Stimulated activated CD4-positive, alpha-beta T cell treated with anti-CD3 and anti-CD28 coated beads, Interleukin-15, amount 100 ng/mL, for 1 hour (primary cell): ENCODE results near the gene PDIA5.

ENCODE experiments used
- DNase-seq, 2 donors: peaks; one replicate each; pipeline ENCODE4 v3.0.0-alpha.2; 2020; ENCODE audit warnings: low read depth in 1 of 2, low spot score in 1 of 2

PDIA5 gene

DNA sequence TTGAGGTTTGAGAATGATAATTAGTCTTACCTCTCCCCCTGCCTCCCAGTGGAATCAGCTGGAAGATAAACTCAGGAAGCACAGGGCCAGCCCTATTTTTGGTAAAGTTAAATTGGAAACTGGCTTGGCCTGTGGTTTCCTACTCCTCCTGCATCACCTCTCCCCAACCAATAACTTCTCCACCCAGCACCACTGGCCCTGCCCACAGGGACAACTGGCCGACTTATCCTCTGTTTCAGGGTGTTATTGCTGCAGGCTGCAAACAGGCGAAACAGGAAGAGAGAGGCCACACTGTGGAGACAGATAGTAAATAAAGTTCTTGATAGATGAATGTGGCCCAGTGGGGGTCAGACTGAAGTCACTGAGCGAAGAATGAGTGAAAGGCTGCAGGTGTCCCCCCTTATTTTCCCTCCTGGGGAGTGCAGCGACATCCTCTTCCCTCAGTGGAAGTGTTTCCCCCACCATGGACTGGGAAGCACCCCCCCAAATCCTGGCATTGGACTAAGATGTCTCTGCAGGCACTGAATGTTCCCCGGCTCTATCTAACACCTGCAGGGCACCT lies 47.1 kb downstream of the PDIA5 start:
- no peak for DNase-seq

DNA sequence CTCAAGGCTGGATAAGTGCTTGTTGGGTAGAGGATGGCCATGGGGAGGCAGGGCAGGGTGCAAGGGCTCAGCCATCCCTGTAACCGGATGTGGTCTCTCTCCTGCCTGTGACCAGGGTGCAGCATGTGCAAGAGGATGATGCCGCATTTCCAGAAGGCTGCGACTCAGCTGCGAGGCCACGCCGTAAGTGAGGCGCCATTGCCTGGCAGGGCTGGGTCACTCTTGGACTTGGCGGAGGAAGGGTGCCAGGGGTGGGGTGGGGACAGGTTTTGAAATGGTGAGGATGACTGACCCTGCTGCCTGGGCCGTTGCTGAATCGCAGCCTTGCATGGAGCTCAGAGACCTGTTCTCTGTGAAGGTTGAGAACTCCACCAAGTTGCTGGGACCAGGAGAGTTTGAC lies 49.3 kb downstream of the PDIA5 start:
- DNase-seq: no peak

DNA sequence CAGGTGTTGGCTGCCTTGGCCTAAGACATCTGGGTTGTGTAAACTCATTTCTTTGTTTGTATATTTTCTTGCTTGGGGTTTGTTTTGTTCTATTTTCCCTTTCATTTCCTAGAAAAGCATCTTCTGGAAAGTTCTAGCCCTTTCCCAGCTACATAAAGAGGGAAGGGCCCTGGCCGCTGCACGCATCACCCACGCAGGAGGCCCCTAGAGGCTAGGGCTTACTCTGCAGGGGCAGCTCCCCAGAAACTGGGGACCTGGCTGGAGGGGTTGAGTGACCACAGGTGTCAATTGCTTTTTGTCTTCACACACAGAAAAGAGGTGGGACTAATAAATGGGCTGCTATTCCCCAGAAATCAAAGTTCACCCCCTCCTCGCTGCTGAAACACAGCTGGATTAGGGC lies 52.6 kb downstream of the PDIA5 start:
- no peak for DNase-seq

DNA sequence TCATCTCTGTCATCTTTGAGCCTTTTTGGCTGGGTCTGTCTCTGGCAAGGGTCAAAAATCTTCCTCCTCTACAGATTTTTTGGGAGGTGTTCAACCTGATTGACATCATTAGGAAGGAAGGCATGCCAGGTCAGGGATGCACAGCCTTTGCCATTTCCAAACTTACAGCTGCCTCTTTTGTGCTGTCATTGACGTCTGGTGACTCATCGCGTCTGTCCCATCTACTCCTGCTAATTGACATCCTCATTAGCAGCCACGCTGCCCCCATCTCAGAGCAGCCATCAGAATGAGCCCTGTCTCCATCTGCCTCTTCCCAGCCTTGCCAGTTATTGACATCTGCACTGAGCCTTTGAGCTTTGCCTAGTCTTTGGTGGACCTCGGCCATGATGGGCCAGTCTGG lies 53.0 kb downstream of the PDIA5 start:
- no peak for DNase-seq

DNA sequence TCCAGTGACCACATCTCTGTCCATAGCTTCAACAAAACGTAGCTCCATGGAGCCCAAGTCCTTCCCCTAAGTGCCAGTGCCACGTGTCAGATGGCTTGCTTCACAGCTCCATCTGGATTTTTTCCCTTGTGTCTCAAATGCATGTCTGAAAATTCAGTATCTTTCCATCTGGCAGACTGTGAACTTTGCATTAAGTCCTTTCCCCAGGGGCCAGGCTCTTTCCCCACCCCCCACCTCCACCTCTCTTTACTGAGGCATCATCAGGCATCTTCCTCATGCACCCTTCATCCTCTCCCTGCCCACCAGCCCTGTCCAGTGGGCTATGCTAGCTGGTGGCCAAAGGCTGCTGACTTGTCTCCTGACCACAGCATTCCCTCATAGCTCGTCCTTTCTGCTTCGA lies 53.7 kb downstream of the PDIA5 start:
- no peak for DNase-seq

DNA sequence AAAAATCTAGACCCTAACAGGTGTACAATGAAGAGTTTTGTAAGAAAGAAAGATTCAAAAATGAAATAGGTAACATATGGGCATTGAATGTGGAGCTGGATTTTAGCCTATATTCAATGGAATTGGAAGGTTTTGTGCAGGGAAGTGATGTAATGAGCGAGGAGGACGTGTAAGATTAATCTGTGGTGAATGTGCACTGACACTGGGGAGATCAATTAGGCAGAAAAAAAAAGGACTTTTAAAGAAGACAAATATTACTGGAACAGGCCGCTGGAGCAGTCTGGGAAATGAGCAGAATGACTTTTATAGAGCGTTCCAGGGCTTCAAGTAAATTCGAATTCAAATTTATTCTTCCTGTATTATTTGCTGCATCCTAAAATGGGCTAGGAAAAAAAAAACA lies 55.2 kb downstream of the PDIA5 start:
- no peak for DNase-seq

DNA sequence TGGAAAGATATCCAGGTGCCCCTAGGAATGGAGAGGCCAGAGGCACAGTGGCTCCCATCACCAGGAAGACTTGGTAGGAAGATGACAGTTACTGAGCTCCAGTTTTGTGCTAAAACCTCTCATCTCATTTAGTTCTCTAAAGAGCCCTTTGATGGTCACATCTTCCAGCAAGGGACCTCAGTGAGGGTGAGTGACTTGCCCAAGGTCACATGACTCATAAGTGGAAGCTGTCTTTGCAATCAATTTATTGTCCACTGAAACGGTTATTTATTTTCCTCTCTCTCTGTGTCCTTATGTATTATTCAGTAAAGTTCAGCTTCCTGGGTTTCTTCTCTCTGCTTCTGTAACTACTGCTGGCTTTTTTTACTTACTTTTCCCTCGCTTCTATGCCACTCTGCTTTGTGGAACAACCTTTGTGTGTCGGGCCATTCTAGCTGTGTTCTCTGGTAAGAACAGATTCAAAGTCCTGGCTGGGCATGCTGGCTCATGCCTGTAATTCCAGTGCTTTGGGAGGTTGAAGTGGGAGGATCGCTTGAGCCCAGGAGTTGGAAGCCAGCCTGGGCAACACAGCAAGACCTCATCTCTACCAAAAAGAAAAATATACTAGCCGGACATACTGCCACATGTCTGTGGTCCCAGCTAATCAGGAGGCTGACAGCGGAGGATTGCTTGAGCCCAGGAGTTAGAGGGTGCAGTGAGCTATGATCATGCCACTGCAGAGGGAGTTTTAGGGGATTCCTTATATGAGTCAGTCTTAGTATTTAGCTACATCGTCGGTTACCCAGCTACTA lies 55.9 kb downstream of the PDIA5 start:
- no peak for DNase-seq

DNA sequence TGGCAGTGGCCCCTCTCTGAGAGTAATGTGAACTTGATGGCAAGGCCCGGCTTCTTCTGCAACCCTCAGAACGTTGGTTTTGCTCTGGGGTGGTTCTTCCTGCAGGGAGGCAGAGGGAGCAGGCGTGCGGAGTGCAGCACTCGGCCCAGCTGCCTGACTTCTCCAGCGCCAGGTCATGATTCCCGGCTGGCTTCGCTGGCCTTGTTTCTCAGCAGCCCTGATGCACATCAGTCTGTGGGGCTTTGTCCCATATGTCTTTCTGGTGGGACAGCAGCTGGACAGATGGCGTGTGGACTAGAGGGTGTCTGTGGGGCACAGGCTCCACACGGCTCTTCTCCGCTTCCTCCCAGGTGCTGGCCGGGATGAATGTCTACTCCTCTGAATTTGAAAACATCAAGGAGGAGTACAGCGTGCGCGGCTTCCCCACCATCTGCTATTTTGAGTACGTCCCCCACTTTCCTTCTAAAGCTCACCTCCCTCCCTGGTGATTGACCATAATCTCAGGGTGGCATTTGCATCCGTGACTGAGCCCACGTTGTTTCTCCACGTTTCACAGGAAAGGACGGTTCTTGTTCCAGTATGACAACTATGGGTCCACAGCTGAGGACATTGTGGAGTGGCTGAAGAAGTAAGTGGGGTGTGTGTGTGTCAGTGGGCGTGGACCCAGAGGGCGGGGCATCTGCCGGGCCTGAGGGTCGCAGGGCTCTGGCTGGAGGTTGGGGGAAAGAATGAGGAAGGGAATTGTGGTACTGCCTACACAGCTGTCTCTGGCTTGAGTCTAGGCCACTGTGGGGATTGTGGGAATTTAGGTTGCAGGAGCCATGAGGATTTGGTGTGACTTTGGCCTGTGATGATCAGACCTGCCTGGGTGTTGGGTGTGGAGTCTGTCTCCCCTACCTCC lies 57.1 kb downstream of the PDIA5 start:
- DNase-seq: no peak

DNA sequence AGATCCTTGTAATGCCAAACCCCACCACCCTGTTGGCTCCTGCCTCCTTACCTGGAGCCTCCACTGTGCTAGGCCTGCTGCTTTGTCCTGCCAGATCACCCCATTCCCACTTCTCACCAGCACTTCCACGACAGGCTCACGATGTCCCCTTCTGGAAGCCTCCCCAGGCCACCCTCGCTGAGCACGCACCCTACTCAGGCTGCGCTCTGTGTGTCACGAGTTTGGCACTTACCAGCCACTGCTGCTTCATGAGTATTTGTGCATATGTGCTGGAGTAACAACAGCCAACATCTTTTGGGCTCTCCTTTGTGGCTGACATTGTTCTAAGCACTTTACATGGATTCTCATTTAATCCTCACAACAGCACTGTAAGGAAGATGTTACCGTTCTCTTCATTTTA lies 58.1 kb downstream of the PDIA5 start:
- no peak for DNase-seq

DNA sequence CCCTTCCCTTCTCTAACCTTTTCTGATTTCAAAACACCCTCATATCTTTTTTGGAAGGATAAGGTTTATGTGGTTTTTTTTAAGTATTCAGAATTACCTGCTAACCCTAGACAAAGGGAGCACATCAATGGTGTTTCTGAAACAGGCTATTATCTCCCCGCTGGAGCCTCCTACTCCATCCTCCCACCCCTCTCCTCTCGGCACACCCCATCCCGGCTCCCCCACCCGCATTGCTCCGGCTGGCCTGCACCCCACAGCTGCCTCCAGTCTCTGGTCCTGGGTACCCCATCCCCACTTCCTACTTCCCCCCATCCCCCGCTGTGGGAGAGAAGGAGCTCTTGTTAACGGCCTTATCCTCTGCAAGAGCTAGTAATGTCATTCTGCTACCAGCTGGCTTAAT lies 59.2 kb downstream of the PDIA5 start:
- no peak for DNase-seq

DNA sequence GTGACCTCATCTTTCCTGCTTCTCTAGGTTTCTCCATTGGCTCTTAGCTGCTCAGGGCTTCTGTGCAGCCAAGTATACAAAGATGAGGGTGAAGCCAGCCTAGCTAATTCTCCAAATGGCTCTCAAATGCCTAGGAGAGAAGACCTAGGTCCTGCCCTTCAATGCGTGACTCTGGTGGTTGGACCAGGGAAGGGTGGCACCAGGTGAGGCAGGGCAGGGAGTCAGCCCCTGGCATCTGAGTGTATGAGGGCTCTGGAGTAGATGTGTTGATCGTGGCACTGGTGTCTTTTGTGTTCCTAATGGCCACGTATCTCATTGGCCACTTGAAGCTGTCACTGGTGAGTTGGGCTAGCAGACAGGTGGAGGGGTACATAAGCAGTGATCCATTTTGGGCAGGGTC lies 59.8 kb downstream of the PDIA5 start:
- no peak for DNase-seq

DNA sequence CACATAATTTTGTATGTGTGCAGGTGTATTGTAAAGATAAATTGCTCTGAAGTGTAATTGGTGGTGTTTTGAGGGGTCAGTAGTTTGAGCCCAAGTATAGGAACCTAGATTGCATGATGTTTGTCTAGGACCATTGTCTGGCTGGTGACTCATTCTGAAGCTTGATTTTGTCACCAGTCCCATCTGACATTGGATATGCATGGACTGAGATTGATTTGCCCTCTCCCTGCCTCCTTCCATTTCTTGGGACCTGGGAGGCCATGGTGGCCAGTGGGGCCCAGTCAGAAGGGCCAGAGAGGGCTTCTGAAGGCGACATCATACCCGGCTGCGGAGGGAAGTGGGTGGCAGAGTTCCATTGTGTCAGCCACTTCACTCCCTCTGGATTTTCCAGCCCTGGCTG lies 62.3 kb downstream of the PDIA5 start:
- no peak for DNase-seq

DNA sequence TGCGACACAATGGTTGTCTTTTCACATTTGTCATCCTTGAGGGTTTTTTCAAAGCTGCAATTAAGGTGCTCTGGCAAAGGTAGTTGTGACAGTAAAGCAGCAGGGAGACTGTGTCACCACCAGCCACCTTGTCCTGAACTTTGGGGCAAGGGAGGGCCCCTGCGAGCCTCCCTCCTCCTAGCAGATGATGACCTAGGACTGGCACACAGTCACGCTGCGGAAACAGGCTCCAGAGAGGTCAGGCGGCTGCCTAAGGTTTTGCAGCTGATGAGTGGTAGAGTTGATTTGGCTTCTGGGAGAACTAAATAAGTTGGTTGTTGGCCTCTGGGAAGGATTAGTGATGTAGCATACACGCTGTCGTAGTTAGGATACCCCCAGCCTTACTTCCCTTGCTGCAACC lies 62.7 kb downstream of the PDIA5 start:
- DNase-seq: no peak

DNA sequence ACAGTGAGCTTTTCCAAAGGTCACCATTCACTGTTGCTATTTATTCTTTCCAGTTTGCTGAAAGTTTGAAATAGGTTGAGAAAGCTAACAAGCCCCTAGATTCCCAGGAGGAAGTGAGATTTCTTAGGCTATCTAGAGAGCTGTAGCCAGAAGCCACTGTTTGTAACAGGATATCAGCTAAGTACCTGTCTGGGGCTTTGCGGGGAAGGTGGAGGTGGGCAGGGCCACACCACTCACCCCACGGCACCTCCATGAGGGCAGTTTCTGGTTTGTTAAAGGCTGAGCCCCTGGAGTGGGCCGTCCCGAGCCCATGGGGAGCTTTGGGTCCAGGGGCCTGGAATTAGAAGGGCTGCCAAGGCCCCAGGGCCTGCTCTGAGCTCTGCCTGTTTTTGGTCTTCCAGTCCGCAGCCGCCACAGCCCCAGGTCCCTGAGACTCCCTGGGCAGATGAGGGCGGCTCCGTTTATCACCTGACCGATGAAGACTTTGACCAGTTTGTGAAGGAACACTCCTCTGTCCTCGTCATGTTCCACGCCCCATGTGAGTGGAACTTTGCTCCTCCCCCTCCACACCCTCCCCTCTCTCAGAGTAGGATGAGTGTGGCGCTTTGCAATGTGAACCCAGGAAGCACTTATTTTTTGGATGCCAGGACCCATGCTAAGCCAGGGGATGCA lies 63.4 kb downstream of the PDIA5 start:
- DNase-seq: no peak

DNA sequence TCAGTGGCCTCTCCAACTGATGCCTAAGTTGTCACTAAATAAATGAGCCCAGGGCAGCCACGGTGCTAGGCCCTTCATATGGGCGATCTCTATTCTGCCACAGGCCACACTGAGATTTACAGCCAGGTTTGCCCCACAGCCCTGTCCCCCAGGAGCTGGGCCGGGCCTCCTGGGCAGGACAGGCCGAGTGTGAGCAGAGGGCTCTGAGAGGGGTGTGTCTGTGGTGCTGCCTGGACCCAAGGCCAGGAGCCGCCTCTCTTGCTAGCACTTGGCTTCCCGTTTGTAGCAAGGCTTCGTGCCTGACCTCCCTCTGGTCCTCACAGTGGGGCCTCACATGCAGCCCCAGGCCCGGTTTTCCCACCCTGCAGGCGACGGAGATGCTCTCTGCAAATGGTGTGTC lies 67.8 kb downstream of the PDIA5 start:
- DNase-seq: no peak

DNA sequence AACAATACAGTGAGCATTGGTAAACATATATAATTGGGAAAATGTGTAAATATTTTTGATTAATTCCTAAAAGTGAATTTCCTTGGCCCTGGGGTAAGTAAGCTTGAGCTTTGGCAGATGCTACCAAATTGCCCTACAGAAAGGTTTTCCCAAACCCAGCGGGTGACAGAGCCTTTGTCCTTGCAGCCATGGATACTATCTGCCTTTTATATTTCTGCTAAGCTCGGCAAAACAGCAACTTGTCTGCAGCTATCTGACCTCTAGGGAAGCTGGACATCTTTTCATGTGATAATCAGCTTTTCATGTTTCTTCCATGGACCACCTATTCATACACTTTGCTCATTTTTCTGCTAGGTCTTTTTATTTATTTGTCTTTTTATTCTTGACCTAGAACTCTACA lies 70.2 kb downstream of the PDIA5 start:
- DNase-seq: no peak

DNA sequence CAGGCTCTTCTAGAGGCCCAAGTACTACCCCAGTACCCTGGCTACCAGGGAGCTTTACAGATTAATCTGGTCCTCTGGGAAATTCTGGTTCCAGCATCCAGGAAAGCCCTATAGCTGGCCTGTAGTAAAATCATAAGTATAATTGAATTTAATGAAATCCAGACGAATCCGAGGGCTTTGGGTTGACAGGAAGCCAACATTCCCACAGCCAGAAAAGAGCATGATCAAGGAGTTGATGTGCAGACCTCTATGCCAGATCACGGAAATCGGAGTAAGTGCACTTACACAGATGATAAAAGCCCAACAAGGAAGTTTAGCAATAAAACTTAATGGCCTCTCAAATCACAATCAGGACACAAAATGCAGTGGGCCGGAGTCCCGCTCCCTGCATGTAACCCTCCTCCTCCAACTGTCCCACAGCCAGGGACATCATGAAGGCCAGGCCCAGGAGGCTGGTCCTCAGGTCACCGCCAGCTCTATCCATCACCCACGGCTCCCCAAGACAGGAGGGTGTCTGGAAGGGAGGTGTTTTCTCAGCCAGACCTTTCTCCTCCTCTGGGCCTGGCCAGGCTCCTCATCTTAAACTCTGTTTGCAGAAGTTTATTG lies 72.1 kb downstream of the PDIA5 start:
- DNase-seq: no peak

DNA sequence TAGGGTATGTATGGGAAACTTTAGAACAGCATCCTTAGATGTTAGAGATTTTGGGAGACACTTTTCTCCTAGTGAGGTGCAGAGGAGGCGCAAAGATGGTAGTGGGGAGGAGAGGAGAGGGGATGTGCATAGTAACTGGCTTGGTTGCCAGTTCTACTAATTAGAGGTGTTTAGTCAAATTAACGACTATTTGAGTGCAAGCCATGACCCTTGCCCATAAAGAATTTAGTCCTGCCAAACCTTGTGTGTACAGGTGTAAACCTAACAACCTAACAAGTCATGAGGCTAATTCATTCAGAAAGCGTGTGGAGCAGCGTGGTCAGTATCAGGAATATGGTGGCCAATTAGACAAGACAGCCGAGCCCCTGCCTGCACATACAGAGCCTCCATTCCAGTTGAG lies 72.7 kb downstream of the PDIA5 start:
- no peak for DNase-seq

DNA sequence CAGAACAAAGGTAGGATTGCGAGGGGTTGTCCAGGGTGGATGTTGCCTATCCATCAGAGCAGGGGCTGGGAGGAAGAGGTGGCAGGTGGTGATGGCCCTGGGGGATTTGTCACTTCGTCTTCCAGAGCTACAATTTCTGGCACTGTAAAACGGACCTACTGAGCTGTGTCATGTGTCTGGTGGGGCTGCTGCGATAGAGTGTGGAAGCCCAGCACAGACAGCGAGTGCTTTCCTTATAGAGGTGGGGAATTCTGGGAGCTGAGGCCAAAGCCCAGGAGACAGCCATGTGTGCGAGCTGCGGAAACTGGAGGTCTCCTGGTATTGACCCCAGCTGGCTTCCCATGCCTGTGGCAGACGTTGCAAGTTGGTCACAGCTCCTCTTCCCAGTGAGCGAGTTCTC lies 73.7 kb downstream of the PDIA5 start:
- DNase-seq: no peak

DNA sequence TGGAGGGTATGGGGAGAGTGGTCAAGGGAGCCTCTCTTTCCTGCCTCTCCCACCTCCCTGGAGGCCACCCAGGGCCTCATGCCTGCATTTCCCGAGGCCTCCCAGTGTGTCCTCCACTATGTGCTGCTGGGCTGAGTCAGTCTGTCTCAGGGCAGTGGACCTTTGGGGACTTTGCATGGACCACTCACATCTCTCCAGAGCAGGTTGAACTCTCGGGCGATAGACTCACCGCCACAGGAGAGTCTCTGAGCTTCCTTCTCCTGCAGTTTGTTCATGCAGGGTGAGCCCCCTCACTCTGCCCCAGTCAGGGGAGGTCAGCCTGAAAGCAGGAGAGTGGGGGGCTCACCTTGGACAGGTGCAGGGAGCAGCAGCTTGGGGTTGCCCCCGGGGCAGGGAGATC lies 74.5 kb downstream of the PDIA5 start:
- no peak for DNase-seq

DNA sequence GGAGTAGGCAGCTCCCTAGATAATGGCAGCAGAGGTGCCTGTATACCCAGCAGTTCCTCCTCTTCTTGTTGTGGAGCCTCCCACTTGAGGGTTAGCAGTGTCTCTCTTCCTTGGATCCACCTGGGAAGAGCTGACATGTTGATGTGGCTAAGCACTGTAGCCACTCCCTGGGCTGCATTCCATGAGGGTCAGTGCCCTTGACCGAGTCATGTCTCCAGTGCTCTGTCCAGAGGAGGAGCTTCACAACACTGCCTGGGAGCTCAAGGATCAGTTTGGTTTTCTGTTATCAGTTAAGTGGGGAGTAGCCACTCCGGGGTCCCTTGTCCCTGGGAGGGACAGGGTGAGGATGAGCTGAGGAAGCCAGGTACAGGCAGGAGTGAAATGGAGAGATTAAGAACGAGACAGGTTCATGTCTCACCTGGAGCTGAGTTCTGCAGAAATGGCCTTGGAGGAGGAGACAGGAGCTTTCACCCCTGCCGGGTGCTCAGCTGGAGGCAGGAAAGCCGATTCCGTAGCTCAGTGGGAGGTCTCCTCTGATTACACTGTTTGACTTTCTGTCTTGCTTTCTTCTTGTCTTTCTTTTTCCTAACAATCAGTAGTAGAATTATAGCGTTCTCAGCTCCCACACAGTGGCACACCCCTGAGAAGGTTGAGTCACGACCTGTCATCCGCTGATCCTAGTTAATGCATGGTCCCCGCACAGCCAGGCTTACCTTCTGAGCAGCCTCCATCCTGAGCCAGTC lies 77.0 kb downstream of the PDIA5 start:
- no peak for DNase-seq
